ENCODE measurements around the gene BAHD1. TPM values are rescaled to one million over a fixed set of nuclear protein-coding genes. Genes with fewer than 3 reads are reported as not detected.

The BAHD1 gene
- total RNA-seq, 1 experiment from 2014 or later: 49.1 TPM

DNA sequence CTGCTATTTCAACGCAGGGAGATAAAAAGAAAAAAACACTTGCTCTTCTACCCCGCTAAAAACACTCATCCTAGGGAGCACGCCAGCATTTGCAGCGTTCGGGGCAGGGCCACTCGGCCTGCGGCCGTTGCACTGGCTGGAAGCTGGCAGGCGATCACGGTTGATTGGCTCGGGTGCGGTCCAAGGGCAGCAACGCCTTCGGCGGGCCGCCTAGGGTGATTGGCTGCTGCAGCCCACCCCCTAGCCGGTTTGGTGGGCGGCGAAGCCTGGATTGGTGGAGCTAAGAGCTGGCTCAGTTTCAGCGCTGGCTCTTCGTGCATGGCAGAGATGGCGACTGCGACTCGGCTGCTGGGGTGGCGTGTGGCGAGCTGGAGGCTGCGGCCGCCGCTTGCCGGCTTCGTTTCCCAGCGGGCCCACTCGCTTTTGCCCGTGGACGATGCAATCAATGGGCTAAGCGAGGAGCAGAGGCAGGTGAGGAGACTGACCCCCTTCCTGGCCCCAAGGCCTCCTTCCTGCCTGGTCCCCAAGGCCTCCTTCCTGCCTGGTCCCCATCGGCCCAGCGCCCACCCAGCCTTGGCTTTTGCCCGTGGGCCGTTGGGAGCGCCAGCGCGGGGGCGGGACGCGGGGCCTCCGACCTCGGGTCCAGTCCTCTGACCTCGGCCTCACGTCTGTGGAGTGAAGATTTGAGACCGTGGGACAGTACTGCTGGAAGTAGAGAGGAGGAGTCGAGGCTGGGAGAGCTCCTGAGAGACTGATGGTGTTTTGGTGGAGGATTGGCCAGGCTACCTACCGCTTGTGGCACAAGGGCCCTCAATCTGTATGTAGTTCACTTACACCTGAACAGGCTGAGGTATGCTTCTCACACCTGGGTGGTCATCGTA, 35.0 kb upstream of the BAHD1 start, which contains the start of gene IVD (continued):
- TF ChIP-seq, protein P1, sequence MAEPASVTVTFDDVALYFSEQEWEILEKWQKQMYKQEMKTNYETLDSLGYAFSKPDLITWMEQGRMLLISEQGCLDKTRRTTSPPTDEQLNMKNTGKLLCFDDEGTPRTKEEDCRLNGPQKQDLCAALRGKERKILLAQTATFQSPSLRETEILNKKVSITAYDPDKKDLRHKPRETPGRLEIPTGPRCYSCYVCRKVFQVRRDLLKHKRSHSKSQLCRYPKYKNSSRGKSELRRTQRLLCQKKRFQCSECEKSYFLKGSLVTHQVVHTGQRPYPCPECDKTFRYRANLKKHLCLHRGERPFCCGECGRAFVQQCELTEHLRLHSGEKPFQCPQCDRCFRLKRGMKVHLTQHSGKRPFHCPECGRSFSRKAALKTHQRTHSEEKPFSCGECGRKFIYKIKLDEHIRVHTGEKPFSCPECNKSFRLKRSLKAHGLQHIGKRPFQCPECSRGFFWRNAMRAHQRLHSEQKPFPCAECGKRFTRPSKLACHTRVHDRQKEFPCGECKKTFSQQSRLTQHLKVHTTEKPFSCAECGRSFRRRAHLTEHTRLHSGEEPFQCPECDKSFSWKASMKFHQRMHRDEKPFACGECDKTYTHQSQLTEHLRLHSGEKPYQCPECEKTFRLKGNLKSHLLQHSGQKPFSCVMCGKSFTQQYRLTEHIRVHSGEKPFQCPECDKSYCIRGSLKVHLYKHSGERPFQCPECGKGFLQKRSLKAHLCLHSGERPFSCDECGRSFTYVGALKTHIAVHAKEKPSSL (CRISPR knock-in tag; conservative IDR thresholded peaks at IDR 0.05): no peak
- TF ChIP-seq CBFB (CRISPR knock-in tag; IDR thresholded peaks at IDR 0.05; ENCODE audit: low read depth) (peak; percentile 32; the same call in 1 of the 2 replicates), SMAD4 (CRISPR knock-in tag; IDR thresholded peaks at IDR 0.05) (no peak), ZNF138 (CRISPR knock-in tag; conservative IDR thresholded peaks at IDR 0.05) (no peak), CREB1 (CRISPR knock-in tag; IDR thresholded peaks at IDR 0.05) (0 out of 2 replicates have a peak, but pooled peaks have one; percentile 53), ZNF396 (CRISPR knock-in tag; IDR thresholded peaks at IDR 0.05; ENCODE audit: borderline replicate concordance) (no peak), FOXJ3 (CRISPR knock-in tag; IDR thresholded peaks at IDR 0.05; ENCODE audit: borderline replicate concordance) (no peak), EMX1 (CRISPR knock-in tag; IDR thresholded peaks at IDR 0.05) (no peak), ZNF121 (CRISPR knock-in tag; IDR thresholded peaks at IDR 0.05) (no peak), ZNF232 (CRISPR knock-in tag; IDR thresholded peaks at IDR 0.05) (peak; percentile 71; the same call in 1 of the 2 replicates), ZNF317 (CRISPR knock-in tag; IDR thresholded peaks at IDR 0.05; ENCODE audit: borderline replicate concordance, low read depth) (no peak), IRF2 (CRISPR knock-in tag; IDR thresholded peaks at IDR 0.05; ENCODE audit: borderline replicate concordance, low read depth) (no peak), NFATC4 (CRISPR knock-in tag; IDR thresholded peaks at IDR 0.05) (no peak), TCF7 (CRISPR knock-in tag; IDR thresholded peaks at IDR 0.05; ENCODE audit: low read depth) (peak; percentile 70; the same call in 1 of the 2 replicates)
- TF ChIP-seq, protein P2, sequence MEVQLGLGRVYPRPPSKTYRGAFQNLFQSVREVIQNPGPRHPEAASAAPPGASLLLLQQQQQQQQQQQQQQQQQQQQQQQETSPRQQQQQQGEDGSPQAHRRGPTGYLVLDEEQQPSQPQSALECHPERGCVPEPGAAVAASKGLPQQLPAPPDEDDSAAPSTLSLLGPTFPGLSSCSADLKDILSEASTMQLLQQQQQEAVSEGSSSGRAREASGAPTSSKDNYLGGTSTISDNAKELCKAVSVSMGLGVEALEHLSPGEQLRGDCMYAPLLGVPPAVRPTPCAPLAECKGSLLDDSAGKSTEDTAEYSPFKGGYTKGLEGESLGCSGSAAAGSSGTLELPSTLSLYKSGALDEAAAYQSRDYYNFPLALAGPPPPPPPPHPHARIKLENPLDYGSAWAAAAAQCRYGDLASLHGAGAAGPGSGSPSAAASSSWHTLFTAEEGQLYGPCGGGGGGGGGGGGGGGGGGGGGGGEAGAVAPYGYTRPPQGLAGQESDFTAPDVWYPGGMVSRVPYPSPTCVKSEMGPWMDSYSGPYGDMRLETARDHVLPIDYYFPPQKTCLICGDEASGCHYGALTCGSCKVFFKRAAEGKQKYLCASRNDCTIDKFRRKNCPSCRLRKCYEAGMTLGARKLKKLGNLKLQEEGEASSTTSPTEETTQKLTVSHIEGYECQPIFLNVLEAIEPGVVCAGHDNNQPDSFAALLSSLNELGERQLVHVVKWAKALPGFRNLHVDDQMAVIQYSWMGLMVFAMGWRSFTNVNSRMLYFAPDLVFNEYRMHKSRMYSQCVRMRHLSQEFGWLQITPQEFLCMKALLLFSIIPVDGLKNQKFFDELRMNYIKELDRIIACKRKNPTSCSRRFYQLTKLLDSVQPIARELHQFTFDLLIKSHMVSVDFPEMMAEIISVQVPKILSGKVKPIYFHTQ (CRISPR knock-in tag; IDR thresholded peaks at IDR 0.05): no peak
- TF ChIP-seq, protein P3, sequence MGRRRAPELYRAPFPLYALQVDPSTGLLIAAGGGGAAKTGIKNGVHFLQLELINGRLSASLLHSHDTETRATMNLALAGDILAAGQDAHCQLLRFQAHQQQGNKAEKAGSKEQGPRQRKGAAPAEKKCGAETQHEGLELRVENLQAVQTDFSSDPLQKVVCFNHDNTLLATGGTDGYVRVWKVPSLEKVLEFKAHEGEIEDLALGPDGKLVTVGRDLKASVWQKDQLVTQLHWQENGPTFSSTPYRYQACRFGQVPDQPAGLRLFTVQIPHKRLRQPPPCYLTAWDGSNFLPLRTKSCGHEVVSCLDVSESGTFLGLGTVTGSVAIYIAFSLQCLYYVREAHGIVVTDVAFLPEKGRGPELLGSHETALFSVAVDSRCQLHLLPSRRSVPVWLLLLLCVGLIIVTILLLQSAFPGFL (CRISPR knock-in tag; IDR thresholded peaks at IDR 0.05; ENCODE audit: borderline replicate concordance): no peak
- TF ChIP-seq, protein P4, sequence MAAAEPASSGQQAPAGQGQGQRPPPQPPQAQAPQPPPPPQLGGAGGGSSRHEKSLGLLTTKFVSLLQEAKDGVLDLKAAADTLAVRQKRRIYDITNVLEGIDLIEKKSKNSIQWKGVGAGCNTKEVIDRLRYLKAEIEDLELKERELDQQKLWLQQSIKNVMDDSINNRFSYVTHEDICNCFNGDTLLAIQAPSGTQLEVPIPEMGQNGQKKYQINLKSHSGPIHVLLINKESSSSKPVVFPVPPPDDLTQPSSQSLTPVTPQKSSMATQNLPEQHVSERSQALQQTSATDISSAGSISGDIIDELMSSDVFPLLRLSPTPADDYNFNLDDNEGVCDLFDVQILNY (CRISPR knock-in tag; IDR thresholded peaks at IDR 0.05): no peak
- TF ChIP-seq, protein P5, sequence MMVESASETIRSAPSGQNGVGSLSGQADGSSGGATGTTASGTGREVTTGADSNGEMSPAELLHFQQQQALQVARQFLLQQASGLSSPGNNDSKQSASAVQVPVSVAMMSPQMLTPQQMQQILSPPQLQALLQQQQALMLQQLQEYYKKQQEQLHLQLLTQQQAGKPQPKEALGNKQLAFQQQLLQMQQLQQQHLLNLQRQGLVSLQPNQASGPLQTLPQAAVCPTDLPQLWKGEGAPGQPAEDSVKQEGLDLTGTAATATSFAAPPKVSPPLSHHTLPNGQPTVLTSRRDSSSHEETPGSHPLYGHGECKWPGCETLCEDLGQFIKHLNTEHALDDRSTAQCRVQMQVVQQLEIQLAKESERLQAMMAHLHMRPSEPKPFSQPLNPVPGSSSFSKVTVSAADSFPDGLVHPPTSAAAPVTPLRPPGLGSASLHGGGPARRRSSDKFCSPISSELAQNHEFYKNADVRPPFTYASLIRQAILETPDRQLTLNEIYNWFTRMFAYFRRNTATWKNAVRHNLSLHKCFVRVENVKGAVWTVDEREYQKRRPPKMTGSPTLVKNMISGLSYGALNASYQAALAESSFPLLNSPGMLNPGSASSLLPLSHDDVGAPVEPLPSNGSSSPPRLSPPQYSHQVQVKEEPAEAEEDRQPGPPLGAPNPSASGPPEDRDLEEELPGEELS (CRISPR knock-in tag; IDR thresholded peaks at IDR 0.05): peak; percentile 84
- TF ChIP-seq, protein P6, sequence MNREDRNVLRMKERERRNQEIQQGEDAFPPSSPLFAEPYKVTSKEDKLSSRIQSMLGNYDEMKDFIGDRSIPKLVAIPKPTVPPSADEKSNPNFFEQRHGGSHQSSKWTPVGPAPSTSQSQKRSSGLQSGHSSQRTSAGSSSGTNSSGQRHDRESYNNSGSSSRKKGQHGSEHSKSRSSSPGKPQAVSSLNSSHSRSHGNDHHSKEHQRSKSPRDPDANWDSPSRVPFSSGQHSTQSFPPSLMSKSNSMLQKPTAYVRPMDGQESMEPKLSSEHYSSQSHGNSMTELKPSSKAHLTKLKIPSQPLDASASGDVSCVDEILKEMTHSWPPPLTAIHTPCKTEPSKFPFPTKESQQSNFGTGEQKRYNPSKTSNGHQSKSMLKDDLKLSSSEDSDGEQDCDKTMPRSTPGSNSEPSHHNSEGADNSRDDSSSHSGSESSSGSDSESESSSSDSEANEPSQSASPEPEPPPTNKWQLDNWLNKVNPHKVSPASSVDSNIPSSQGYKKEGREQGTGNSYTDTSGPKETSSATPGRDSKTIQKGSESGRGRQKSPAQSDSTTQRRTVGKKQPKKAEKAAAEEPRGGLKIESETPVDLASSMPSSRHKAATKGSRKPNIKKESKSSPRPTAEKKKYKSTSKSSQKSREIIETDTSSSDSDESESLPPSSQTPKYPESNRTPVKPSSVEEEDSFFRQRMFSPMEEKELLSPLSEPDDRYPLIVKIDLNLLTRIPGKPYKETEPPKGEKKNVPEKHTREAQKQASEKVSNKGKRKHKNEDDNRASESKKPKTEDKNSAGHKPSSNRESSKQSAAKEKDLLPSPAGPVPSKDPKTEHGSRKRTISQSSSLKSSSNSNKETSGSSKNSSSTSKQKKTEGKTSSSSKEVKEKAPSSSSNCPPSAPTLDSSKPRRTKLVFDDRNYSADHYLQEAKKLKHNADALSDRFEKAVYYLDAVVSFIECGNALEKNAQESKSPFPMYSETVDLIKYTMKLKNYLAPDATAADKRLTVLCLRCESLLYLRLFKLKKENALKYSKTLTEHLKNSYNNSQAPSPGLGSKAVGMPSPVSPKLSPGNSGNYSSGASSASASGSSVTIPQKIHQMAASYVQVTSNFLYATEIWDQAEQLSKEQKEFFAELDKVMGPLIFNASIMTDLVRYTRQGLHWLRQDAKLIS (CRISPR knock-in tag; IDR thresholded peaks at IDR 0.05; ENCODE audit: borderline replicate concordance): 0 out of 2 replicates have a peak, but pooled peaks have one; percentile 33
- TF ChIP-seq, protein P7, sequence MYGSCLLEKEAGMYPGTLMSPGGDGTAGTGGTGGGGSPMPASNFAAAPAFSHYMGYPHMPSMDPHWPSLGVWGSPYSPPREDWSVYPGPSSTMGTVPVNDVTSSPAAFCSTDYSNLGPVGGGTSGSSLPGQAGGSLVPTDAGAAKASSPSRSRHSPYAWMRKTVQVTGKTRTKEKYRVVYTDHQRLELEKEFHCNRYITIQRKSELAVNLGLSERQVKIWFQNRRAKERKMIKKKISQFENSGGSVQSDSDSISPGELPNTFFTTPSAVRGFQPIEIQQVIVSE (CRISPR knock-in tag; IDR thresholded peaks at IDR 0.05; ENCODE audit: borderline replicate concordance): no peak

Data from WTC11 (cell line).